GM18861 (cell line): ENCODE results near the gene EVA1A.

ENCODE experiments used
- ATAC-seq: cut with Tn5 transposase; IDR thresholded peaks from one replicate; pipeline ENCODE4 v1.9.1; 2021; ENCODE audit not compliant: unreplicated experiment

Gene EVA1A

GRCh38 chr2:75518638-75519465, 41.9 kb downstream of the EVA1A start:
- ATAC-seq = no peak

- ATAC-seq = no peak
Observed at GRCh38 chr2:75517547-75518230, 43.0 kb downstream of the EVA1A start.

GRCh38 chr2:75516378-75517360, 44.1 kb downstream of the EVA1A start:
- ATAC-seq = no peak

- ATAC-seq = no peak
Observed at GRCh38 chr2:75515584-75516368, 45.0 kb downstream of the EVA1A start.

GRCh38 chr2:75513616-75514170, 47.0 kb downstream of the EVA1A start:
- no peak for ATAC-seq

- no peak for ATAC-seq
Observed at GRCh38 chr2:75512455-75513212, 48.1 kb downstream of the EVA1A start.

- no peak for ATAC-seq
Observed at GRCh38 chr2:75506101-75506697, 54.5 kb downstream of the EVA1A start.

GRCh38 chr2:75505012-75505411, 55.7 kb downstream of the EVA1A start:
- ATAC-seq = no peak

- no peak for ATAC-seq
Observed at GRCh38 chr2:75503048-75503607, 57.6 kb downstream of the EVA1A start.

GRCh38 chr2:75500633-75501032, 60.1 kb downstream of the EVA1A start:
- ATAC-seq = no peak

- ATAC-seq = no peak
Observed at GRCh38 chr2:75499534-75499933, 61.2 kb downstream of the EVA1A start.

- ATAC-seq = no peak
Observed at GRCh38 chr2:75498907-75499306, 61.8 kb downstream of the EVA1A start.

GRCh38 chr2:75497256-75497655, 63.5 kb downstream of the EVA1A start:
- no peak for ATAC-seq

- ATAC-seq = no peak
Observed at GRCh38 chr2:75495862-75496261, 64.9 kb downstream of the EVA1A start.

GRCh38 chr2:75494137-75494769, 66.5 kb downstream of the EVA1A start:
- no peak for ATAC-seq

GRCh38 chr2:75493230-75493629, 67.5 kb downstream of the EVA1A start:
- ATAC-seq = no peak

GRCh38 chr2:75491129-75491753, 69.5 kb downstream of the EVA1A start:
- ATAC-seq = no peak

- no peak for ATAC-seq
Observed at GRCh38 chr2:75489721-75490120, 71.0 kb downstream of the EVA1A start.
